HL-60 (cell line): ENCODE results near the gene STAB2.

Source experiments
- DNase-seq, 2 experiments: peaks; one replicate each; pipeline ENCODE4 v3.0.0-alpha.2; 2010 to 2020; ENCODE audit warnings: low read depth in 1 of 2, low spot score in 1 of 2
- H3K27ac ChIP-seq: fragments of 250-450 bp; sonication (Bioruptor Pico); replicated peaks from 2 replicates; pipeline ENCODE4 v1.5.1; 2020; ENCODE audit warnings: mild to moderate bottlenecking, moderate library complexity
- H3K27me3 ChIP-seq: fragments of 250-450 bp; sonication (Bioruptor Pico); 2 replicates; pipeline ENCODE4 v1.5.1; 2021; ENCODE audit warnings: mild to moderate bottlenecking, moderate library complexity; ENCODE audit not compliant: insufficient read depth, poor library complexity, severe bottlenecking
- H3K4me3 ChIP-seq: replicated peaks from 2 replicates; pipeline ENCODE4 v1.5.1; 2011; ENCODE audit warnings: mild to moderate bottlenecking, control low read depth, low read length; ENCODE audit not compliant: insufficient read depth
- GABPA ChIP-seq: IDR thresholded peaks from 2 replicates; pipeline ENCODE4 v1.6.1; 2012; ENCODE audit warnings: low read depth
- POLR2AphosphoS5 ChIP-seq: IDR thresholded peaks from 2 replicates; pipeline ENCODE4 v1.6.1; 2012; ENCODE audit warnings: low read depth
- SPI1 ChIP-seq: IDR thresholded peaks from 2 replicates; pipeline ENCODE4 v1.6.1; 2012; ENCODE audit warnings: low read depth, mild to moderate bottlenecking, borderline replicate concordance
- TF ChIP-seq, protein P1 (sequence below): IDR thresholded peaks from 2 replicates; pipeline ENCODE4 v1.6.1; 2012; ENCODE audit warnings: low read depth; ENCODE audit not compliant: insufficient replicate concordance
- TF ChIP-seq, protein P2 (sequence below): IDR thresholded peaks from one replicate; pipeline ENCODE4 v1.5.1; 2011; ENCODE audit warnings: low read length, control low read depth, inconsistent platforms; ENCODE audit not compliant: insufficient read depth

Gene STAB2

GRCh38 chr12:103780992-103781391 is 193.9 kb downstream of the STAB2 start:
- Histone ChIP-seq H3K27me3 (no peaks in the 10 kb centered on the region), H3K27ac (no peak overlapping the region), H3K4me3 (no peak overlapping the region)
- TF ChIP-seq, protein P1, sequence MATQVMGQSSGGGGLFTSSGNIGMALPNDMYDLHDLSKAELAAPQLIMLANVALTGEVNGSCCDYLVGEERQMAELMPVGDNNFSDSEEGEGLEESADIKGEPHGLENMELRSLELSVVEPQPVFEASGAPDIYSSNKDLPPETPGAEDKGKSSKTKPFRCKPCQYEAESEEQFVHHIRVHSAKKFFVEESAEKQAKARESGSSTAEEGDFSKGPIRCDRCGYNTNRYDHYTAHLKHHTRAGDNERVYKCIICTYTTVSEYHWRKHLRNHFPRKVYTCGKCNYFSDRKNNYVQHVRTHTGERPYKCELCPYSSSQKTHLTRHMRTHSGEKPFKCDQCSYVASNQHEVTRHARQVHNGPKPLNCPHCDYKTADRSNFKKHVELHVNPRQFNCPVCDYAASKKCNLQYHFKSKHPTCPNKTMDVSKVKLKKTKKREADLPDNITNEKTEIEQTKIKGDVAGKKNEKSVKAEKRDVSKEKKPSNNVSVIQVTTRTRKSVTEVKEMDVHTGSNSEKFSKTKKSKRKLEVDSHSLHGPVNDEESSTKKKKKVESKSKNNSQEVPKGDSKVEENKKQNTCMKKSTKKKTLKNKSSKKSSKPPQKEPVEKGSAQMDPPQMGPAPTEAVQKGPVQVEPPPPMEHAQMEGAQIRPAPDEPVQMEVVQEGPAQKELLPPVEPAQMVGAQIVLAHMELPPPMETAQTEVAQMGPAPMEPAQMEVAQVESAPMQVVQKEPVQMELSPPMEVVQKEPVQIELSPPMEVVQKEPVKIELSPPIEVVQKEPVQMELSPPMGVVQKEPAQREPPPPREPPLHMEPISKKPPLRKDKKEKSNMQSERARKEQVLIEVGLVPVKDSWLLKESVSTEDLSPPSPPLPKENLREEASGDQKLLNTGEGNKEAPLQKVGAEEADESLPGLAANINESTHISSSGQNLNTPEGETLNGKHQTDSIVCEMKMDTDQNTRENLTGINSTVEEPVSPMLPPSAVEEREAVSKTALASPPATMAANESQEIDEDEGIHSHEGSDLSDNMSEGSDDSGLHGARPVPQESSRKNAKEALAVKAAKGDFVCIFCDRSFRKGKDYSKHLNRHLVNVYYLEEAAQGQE: no peak
- no peak for TF ChIP-seq SPI1
- TF ChIP-seq, protein P2, sequence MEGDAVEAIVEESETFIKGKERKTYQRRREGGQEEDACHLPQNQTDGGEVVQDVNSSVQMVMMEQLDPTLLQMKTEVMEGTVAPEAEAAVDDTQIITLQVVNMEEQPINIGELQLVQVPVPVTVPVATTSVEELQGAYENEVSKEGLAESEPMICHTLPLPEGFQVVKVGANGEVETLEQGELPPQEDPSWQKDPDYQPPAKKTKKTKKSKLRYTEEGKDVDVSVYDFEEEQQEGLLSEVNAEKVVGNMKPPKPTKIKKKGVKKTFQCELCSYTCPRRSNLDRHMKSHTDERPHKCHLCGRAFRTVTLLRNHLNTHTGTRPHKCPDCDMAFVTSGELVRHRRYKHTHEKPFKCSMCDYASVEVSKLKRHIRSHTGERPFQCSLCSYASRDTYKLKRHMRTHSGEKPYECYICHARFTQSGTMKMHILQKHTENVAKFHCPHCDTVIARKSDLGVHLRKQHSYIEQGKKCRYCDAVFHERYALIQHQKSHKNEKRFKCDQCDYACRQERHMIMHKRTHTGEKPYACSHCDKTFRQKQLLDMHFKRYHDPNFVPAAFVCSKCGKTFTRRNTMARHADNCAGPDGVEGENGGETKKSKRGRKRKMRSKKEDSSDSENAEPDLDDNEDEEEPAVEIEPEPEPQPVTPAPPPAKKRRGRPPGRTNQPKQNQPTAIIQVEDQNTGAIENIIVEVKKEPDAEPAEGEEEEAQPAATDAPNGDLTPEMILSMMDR: no peak
- no peak for TF ChIP-seq POLR2AphosphoS5
- TF ChIP-seq GABPA: no peak
- DNase-seq: no peak

- no peaks in the 10 kb centered on the region for H3K27me3 ChIP-seq
- DNase-seq: no peak
- no peak overlapping the region for H3K4me3 ChIP-seq
- no peak overlapping the region for H3K27ac ChIP-seq
- TF ChIP-seq POLR2AphosphoS5 (no peak), SPI1 (no peak)
- TF ChIP-seq, protein P2: no peak
Measured at GRCh38 chr12:103782399-103782798, 195.3 kb downstream of the STAB2 start.

GRCh38 chr12:103783744-103784664 is 196.9 kb downstream of the STAB2 start:
- no peak overlapping the region for H3K27ac ChIP-seq
- TF ChIP-seq GABPA: no peak
- TF ChIP-seq POLR2AphosphoS5: no peak
- TF ChIP-seq SPI1: no peak
- TF ChIP-seq, protein P2: no peak
- TF ChIP-seq, protein P1: no peak
- H3K27me3 ChIP-seq: no peaks in the 10 kb centered on the region
- no peak overlapping the region for H3K4me3 ChIP-seq
- DNase-seq: no peak
